Measurements from ENCODE around the gene CCDC138. TPM values are rescaled to one million over a fixed set of nuclear protein-coding genes. Genes with fewer than 3 reads are reported as not detected.

CCDC138 gene
- total and polyA plus RNA-seq, 7 donors, result 0.39 to 2.4 (median 1.5) TPM

DNA sequence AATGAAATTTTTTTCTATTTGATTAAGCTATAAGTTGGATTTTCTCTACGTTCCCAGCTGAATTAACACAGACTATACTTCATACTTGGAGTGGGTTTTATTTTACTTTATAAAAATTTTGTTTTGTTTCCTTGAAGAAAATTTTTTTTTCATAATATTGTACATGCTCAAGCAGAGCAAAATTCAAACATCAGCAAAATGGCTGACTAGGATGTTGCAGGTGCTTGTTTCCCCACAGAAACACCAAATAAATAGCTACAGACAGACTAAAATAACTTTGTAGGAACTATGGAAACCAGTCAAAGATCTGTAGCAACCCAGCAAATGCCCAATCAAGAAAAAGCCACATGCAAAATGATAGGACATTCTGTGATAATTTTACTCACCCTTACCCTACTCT, 82.3 kb downstream of the CCDC138 start:
- TF ChIP-seq, protein P1, sequence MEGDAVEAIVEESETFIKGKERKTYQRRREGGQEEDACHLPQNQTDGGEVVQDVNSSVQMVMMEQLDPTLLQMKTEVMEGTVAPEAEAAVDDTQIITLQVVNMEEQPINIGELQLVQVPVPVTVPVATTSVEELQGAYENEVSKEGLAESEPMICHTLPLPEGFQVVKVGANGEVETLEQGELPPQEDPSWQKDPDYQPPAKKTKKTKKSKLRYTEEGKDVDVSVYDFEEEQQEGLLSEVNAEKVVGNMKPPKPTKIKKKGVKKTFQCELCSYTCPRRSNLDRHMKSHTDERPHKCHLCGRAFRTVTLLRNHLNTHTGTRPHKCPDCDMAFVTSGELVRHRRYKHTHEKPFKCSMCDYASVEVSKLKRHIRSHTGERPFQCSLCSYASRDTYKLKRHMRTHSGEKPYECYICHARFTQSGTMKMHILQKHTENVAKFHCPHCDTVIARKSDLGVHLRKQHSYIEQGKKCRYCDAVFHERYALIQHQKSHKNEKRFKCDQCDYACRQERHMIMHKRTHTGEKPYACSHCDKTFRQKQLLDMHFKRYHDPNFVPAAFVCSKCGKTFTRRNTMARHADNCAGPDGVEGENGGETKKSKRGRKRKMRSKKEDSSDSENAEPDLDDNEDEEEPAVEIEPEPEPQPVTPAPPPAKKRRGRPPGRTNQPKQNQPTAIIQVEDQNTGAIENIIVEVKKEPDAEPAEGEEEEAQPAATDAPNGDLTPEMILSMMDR (IDR thresholded peaks at IDR 0.05), result no peak
- 94 to 95% (median 95%) methylated on average over 1 of the region's 1 CpG for WGBS, 3 donors
- peaks cover 6% of the 10 kb centered on the region for H3K9me3 ChIP-seq
- intact Hi-C loops (cut with DNase I), result no loop called here
- no peaks in the 10 kb centered on the region for H3K36me3 ChIP-seq (ENCODE audit: insufficient read depth in 1 of 2, low read depth in 1 of 2)
- no peak for DNase-seq
- ATAC-seq, result no peak
- H3K4me1 ChIP-seq, result no peaks in the 10 kb centered on the region
- H3K4me3 ChIP-seq, result no peak overlapping the region
- no peaks in the 10 kb centered on the region for H3K27me3 ChIP-seq (ENCODE audit: insufficient read depth in 3 of 3, low read length in 2 of 3)
- H3K27ac ChIP-seq, result no peak overlapping the region

DNA sequence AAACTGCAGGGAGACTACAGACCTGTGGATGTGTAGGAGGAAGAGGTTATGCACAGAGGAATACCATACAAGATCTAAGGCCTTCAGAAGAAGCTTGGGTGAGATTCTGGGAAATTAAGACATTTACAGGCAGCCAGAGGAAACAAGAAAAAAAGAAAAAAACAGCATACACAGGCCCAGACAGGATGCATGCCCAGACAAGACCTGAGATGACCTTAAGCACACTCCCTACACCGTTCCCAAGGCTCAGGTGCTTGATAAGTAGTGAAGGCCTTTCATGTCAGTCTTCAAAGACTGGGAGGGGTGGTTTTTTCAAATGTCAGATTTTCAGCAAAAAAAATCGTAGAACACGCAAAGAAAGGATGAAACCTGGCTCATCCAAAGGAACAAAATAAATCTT, 83.0 kb downstream of the CCDC138 start:
- intact Hi-C loops (cut with DNase I), result no loop called here
- Histone ChIP-seq H3K27me3 (ENCODE audit: insufficient read depth in 3 of 3, low read length in 2 of 3) (no peaks in the 10 kb centered on the region), H3K9me3 (peaks cover 6% of the 10 kb centered on the region), H3K36me3 (ENCODE audit: insufficient read depth in 1 of 2, low read depth in 1 of 2) (no peaks in the 10 kb centered on the region), H3K4me3 (no peak overlapping the region), H3K4me1 (no peaks in the 10 kb centered on the region), H3K27ac (no peak overlapping the region)
- TF ChIP-seq, protein P1 (IDR thresholded peaks at IDR 0.05), result no peak
- ATAC-seq (no peak), DNase-seq (no peak)
- WGBS, 3 donors, result 94 to 99% (median 98%) methylated on average over 3 of the region's 3 CpGs

DNA sequence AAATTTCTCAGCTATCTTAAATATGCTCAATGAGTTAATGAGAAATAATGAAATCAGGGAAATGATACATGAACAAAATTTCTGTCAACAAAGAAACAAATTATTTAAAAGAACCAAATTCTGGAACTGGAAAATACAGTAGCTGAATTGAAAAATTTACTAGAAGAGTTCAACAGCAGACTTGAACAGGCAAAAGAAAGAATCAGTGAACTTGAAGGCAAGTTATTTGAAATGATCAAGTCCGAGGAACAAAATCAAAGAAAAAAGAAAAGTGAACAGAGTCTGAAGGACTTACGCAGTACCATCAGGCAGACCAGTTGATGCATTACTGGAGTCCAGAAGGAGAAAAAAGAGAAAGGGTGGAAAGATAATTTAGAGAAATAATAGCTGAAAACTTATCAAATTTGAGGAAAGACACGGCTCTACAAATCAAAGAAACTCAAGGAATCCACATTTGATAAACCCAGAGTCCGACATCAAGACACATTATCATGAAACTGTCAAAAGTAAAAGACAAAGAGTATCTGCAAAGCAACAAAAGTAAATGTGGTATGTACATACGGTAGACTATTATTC, 83.6 kb downstream of the CCDC138 start:
- peaks cover 6% of the 10 kb centered on the region for H3K9me3 ChIP-seq
- intact Hi-C loops (cut with DNase I), result no loop called here
- no peak for DNase-seq
- H3K4me3 ChIP-seq, result no peak overlapping the region
- no peak for ATAC-seq
- TF ChIP-seq, protein P1 (IDR thresholded peaks at IDR 0.05), result no peak
- H3K27ac ChIP-seq, result no peak overlapping the region
- WGBS, 3 donors, result 97 to 99% (median 98%) methylated on average over 5 of the region's 5 CpGs
- H3K27me3 ChIP-seq (ENCODE audit: insufficient read depth in 3 of 3, low read length in 2 of 3), result no peaks in the 10 kb centered on the region
- no peaks in the 10 kb centered on the region for H3K4me1 ChIP-seq
- H3K36me3 ChIP-seq (ENCODE audit: insufficient read depth in 1 of 2, low read depth in 1 of 2), result no peaks in the 10 kb centered on the region

DNA sequence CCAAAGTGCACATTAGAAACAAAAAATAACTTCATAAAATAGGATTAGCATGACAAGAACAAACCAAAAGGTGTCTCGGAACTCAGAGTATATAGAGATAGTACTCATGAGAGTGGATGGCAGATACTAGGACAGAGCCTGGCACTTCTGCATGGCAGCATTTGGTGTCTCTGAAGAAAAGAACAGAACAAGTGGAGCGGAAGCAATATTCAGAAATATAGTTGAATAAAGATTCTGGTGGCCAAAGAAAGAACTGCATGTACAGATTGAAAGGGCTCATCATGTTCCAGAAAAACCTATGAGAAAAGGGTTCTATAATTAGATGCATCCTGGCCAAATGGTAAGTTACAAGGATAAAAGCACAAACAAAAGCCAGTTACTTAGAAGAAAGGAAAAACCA, 90.9 kb downstream of the CCDC138 start:
- H3K4me1 ChIP-seq, result no peaks in the 10 kb centered on the region
- no peaks in the 10 kb centered on the region for H3K9me3 ChIP-seq

More for the DNA sequence above, 90.9 kb downstream of the CCDC138 start:
- TF ChIP-seq, protein P1 (IDR thresholded peaks at IDR 0.05), result no peak
- intact Hi-C loops (cut with DNase I), result no loop called here
- DNase-seq, result no peak
- no peak for ATAC-seq
- Histone ChIP-seq H3K27ac (no peak overlapping the region), H3K4me3 (no peak overlapping the region), H3K27me3 (ENCODE audit: insufficient read depth in 3 of 3, low read length in 2 of 3) (no peaks in the 10 kb centered on the region), H3K36me3 (ENCODE audit: insufficient read depth in 1 of 2, low read depth in 1 of 2) (no peaks in the 10 kb centered on the region)
- 98 to 100% (median 99%) methylated on average over 2 of the region's 2 CpGs for WGBS, 3 donors

All from psoas muscle (tissue), 8 donors.